NCI-H82 (cell line): ENCODE measurements around the gene PON2.
A peak's percentile ranks its signal among the peaks of the same experiment; 100 is the strongest.
"Not testable (repeated sequence)": the region's sequence is repeated elsewhere in the genome, so short reads cannot be mapped to it uniquely, and the experiment has no call there.

Source experiments
- DNase-seq: peaks from one replicate; lab custom pipeline; 2025; lab: John Stamatoyannopoulos, UW

The PON2 gene

DNA sequence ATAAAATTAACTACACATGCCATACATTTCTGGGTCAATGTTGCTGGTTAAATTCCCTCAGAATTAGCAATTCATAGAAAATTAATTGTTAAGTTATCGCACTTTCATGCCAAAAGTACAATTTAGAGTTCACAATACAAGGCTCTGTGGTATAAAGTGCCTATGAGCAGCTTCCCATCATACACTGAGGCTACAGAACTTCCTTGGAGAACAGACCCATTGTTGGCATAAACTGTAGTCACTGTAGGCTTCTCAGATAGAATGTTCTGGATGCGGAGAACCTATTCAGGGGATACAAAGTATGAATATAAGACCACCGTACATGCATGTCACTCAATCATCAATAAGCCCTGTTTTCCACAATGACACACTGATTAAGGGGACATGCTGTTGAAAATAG is 29.6 kb downstream of the PON2 start:
- no peak for DNase-seq

DNA sequence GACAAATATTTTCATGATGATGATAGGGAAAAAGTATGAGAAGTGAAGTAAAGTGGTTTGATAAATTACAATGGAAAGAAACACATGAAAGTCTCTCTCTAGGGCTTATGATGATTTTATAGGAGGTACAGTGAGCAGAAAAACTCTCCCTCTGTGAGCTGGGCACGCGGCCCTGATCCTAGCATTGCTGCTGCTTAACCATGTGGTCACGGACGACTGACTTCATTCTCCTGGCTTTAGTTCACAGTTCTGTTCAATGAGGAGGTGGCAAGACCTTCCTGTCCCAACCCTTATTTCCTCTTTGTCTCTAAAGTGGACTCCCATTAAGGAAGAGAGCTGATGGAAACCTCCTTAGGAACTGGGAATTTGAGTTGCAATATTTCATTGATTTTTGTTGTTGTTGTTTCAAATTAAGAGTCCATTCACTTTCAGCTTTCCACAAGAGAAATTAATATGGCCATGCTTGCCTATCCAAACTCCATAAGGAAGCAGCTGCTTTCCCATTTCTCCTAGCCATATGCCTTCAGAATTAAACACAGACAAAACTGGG is 30.4 kb downstream of the PON2 start:
- peak; percentile 31 for DNase-seq

DNA sequence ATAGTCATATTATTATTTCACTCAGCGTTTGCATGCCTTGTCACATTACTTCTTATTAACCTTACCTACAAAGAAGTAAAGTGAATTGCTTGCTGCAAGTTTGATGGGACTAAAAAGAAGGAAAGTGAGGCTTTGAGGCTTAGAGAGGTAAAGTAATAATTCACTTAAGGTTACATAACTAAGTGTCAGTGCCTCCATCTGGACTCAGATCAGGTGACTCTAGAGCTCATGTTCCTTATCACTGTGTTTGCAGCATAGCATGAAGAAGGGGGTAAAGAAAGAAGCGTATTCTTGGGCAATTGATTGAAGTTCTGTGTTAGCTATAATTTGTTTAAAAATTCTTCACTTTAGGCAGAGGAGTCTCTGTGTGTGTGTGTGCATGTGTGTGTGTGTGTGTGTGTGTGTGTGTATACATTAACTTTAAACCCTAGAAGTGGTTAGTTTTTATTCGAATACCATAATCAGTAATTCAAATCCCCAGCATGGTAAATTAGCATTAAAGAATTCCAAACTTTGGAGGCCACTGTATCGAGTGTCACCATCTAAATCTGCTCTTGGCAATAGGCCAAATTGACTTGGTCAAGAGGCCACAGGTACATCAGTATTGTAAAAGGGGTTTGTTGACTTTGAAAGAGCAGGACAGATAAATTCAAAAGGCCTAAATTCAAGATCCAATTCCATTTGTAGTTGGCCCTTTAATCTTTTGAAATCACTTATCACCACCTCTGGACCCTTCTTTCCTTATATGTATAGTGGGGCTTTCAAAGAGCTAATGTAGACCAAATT is 36.5 kb downstream of the PON2 start:
- DNase-seq, result peak; percentile 63

DNA sequence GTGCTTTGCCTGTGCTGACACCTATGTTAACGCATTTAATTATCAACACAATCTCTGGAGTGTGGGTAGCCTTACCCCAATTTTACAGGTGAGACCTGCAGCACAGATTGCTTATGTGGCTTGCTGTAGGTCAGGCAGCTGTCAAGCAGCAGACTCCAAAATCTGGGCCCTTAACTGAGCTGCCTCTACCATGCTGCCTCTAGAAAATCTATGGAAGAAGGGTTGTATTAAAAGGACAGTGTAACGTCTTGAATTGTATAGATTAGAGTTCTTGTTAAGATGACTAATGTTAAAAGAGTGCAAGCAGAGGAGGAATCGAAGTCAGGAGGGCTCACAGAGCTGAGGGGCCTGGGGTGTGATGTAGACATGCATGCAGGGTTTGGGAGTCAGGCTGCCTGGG is 37.4 kb downstream of the PON2 start:
- DNase-seq, result no peak

DNA sequence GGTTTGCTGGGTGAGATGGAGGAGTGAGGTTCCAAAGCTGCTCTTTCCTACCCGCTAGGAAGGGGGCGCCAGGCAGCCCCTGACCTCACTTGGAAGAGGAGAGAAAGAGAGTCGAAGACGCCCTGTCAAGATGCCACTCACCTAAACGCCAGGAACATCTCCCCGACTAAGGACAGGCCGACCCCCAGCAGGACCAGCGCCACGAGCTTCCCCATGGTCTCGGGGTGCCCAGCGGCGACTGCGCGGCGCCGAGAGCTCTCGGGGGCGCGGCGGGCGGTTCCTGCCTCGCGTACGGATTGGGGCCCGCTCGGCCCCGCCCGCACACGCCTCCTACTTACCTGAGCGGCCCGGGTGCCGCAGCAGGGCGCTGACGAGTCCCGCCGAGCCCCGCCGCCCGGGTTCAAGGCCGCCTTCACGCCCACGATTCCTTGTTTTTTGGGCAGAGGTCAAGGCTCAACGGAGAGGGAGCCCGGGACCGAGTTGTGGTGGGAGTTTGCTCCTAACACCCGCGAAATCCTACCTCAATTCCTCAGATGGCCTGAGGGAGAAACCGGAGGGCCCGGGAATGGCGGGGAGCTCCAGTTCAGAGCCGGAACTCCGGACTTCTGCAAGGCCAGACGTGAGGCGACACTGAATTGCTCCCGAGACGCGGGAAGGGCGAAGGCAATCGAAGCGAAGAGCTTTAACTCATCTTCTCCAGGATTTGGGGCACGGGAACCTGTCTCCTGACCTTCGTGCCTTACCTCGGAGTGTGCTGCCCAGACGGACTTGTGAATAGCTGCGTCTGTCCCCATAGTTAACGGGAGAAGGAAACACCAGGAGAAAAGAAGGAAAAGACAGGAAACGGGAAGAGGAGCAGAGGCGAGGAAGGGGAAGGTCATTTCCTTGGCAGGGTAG is 38.4 kb downstream of the PON2 start, which contains the start of gene PON3:
Gene PON3 (minus strand): TSS at position 240 of the 897 bp plus-strand sequence. CDS start 25 bp downstream, at position 215.
- no peak for DNase-seq

DNA sequence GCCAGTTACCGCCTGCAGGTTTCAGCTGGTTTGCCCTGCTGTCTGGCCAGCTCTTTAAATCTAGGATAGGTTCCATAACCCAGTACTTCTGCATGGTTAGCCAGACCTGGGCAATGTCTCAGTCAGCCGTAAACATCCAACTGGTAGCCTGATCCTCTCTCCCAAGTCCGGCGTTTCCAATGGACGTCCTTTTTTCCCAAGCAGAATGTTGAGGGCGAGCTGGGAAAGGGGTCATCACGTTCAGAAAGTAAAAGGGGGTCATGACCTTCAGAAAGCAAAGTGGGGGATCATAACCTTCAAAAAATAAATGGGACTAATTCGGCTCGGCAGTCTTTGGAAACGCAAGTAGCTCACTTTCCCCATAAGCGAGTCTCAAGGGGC is 39.1 kb downstream of the PON2 start:
- no peak for DNase-seq

DNA sequence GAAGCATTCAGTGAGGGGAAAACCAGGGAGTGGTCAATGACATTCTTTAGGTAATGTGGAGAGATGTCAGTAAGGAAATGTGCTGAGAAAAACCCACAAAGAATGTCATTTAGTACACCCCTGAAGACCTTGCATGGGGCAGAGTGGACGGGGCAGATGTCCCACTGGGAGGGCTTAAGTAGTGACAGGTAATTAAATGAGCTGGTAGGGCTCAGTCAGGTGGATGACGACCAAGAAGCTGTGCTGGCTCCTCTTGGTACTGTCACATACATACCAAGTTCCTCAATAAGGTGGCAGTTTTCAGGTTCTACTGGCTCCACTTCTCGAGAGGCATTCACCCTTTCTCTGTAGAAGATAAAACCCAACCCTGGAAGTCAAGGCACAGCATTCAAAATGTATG is 40.5 kb downstream of the PON2 start:
- DNase-seq, result no peak

DNA sequence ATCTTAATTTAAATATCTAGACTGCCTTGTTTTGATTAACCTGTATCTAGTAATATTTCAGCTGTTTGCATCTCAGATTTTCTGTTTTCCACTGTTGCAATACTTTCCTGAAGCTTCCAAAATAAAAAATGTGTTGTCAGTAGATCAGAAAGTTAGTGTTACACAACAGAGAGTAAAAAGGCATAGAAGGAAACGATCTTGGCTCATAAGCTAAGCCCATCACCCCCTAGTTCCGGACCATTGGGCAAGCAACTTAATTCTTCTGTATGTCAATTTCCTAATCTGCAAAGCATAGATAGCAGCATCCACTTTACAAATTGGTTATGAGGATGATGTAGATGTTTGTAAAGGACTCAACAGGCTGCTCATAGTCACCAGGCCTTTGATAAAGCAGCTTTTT is 43.1 kb downstream of the PON2 start:
- DNase-seq, result no peak

DNA sequence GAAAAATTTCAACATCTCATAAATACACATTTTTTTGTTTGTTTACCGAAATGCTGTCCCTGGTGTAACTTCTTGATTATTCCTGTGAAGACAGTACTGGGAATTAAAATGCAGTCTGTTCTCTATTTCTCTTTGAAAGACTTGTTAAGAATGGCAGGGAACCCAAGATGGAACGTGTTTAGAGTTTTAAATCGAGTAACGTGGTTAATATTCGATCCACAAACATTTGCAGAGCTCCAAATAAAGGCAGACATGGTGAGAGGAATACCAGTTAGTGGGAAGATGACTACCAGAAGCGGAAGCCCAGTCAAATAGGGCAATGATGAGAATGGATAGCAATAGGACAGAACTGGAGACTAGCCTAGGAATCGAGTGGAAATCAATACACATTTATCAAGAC is 45.3 kb downstream of the PON2 start:
- no peak for DNase-seq

DNA sequence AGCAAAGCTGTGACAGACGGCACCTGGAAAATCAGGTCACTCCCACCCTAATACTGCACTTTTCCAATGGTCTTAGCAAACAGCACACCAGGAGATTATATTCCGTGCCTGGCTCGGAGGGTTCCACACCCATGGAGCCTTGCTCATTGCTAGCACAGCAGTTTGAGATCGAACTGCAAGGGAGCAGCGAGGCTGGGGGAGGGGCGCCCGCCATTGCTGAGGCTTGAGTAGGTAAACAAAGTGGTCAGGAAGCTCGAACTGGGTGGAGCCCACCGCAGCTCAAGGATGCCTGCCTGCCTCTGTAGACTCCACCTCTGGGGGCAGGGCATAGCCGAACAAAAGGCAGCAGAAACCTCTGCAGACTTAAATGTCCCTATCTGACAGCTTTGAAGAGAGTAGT is 55.4 kb downstream of the PON2 start:
- not testable (repeated sequence) for DNase-seq

DNA sequence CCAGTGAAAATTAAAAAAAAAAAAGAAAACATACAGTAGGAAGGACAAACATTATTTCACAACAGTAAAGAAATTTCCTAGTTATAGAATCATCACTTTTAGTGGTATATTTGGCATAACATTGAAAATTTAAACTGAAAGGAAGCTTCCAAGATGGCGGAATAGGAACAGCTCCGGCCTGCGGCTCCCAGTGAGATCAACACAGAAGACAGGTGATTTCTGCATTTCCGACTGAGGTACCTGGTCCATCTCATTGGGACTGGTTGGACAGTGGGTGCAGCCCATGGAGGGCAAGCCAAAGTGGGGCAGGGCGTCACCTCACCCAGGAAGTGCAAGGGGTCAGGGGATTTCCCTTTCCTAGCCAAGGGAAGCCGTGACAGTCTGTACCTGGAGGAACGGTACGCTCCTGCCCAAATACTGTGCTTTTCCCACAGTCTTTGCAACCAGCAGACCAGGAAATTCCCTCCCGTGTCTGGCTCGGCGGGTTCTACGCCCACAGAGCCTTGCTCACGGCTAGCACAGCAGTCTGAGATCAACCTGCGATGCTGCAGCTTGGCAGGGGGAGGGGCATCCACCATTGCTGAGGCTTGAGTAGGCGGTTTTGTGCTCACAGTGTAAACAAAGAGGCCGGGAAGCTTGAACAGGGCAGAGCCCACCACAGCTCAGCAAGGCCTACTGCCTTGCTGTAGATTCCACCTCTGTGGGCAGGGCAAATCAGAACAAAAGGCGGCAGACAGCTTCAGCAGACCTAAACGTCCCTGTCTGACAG is 58.0 kb downstream of the PON2 start:
- DNase-seq, result no peak

DNA sequence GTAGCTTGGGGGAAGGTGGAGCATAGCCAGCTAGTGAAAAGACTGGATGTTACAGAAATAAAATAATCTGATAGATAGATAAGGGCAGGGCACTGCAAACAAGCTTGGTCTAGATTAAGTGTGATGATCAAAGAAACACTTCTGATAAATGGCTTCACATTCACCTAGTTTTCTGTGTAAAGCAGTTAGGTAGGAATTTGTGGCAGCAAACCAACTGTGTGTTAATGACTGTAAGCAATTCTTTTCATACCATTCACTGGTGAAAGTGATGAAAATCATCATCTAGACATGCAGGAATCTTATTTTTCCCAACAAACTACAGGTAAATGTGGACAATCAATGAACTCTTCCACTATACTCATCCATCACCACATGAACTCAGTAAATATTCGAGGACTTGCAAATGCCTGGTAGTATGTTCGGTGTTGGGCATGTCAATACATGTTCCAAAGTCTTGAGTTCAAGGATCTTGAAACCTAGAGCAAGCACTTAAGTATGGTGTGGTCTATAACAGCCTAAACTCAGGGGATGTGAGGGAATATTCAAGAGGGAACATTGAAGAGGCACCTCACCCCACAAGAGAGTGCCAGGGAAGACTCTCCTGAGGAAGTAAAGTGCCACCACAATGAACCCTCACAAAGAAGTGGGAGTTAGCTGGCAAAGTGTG is 59.1 kb downstream of the PON2 start:
- no peak for DNase-seq

DNA sequence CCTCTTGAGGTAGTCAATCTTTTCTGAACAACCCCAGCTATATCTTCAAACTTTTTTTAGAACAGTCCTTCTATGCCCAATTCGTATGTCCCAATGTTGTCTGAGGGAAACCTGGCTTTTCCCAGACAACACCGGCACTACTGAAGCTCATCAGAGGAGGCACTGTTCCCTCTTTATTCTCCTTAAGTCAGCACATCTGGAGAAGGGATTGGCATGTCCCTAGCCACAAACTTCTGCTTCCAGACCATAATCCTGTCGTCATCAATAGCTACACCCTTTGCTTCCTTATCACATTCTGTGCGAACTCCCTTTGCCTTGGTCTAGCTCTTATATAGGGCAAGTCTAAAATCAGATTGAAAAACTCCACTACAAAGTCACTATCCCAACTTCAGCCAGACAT is 61.5 kb downstream of the PON2 start:
- no peak for DNase-seq

DNA sequence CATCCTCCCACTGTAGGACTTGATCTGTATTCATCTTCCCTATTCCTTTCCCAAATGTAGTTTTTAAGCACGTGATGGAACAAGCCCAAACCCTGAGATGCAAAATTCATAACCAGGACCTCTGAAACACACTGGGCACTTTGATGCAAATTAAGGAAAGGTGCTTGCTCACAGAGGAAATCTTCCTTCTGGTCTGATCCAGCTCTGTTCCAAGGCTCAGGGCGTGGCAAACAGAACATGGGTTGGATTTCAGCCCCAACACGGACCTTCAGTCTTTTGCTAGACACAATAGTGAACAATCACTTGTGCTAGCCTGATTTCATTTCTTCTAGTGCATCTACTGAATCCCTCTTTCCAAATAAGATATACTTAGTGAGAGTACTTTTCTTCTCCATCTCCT is 66.6 kb downstream of the PON2 start:
- no peak for DNase-seq

DNA sequence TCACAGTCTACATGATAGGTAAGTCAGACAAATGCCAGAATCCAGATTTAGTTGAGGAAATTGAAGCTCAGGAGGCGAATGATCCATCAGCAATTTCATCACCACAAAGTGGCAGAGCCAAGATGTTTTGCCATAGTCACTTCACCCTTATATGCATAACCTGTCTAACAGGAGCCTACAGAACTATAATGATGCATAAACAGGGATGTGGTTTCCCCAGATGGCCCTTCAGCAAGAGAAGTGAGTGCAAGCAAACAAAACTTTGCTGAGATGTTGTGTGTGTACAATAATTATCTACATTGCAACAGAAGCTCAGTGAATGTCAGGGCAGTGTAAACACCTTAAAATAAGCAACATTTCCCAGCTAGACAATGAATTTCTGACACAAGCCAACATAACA is 67.2 kb downstream of the PON2 start:
- no peak for DNase-seq

DNA sequence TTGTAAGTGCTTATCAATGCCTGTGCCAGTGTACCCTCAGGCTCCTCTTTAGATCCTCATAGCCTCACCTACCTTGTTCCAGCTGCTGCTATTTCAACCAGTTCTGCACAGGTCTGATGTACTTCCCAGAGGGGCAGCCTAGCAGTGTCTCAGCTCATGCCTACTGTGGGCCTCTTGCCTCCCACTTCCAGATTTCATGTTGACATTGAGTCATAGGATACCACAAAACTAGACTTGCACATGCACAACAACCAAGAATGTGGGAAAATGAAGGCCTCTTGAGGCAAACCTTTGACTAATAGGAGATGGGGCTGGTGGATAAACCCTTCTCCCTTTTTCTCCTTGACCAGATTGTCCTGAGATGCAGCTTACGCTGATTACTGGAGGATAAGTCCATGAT is 69.7 kb downstream of the PON2 start:
- DNase-seq, result no peak

DNA sequence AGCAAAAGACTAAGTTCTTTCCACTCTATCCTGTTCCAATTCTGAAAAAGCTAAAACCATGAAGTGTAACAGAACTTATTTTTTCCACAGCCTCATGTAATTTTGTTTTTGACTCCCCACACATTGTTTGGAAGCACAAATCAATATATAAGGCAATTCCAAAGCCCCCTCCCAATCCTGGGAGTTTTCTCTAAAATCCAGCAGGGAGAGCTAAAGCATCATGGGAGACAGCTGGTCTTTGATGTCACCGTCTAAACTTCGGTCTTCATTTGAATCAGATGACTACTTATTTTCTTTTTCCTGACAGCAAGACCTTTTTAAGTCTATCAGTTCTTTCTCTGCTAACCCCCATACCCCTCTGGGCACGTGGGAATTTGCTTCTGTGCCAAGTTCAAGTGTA is 77.2 kb downstream of the PON2 start:
- DNase-seq, result peak; percentile 2
